ENCODE measurements around the gene PPP1R1C.

Gene PPP1R1C

GRCh38 chr2:182073613-182074012 lies 88.0 kb downstream of the PPP1R1C start:
- POLR2A ChIA-PET = no interaction called here
- CTCF ChIA-PET = interaction anchor here (1.8 kb wide), 1 partner anchor 331 kb away, joined by 5 read pairs; no protein-coding TSS in a partner anchor
- TF ChIP-seq CTCF (IDR thresholded peaks at IDR 0.05; ENCODE audit: insufficient read depth, low read length, missing control alignments) = no peak
- DNase-seq (ENCODE audit: low read depth, low spot score) = no peak
- H3K4me3 ChIP-seq (ENCODE audit: low read depth, low read length) = no peak overlapping the region

- no peak for DNase-seq (ENCODE audit: low read depth, low spot score)
- TF ChIP-seq CTCF (IDR thresholded peaks at IDR 0.05; ENCODE audit: insufficient read depth, low read length, missing control alignments) = no peak
- CTCF ChIA-PET = interaction anchor here (0.6 to 3.3 kb wide), 35 partner anchors 9 to 1953 kb away, joined by 3 to 69 read pairs (median 5); partner anchors contain the start of genes ITPRID2 and PPP1R1C
- no peak overlapping the region for H3K4me3 ChIP-seq (ENCODE audit: low read depth, low read length)
- POLR2A ChIA-PET = no interaction called here
Observed at GRCh38 chr2:182077023-182077422, 91.4 kb downstream of the PPP1R1C start.

GRCh38 chr2:182077448-182078142 lies 91.9 kb downstream of the PPP1R1C start:
- POLR2A ChIA-PET = no interaction called here
- peak; percentile 84 for DNase-seq (ENCODE audit: low read depth, low spot score)
- CTCF ChIA-PET = interaction anchor here (0.6 to 3.3 kb wide), 39 partner anchors 9 to 1954 kb away, joined by 3 to 69 read pairs (median 5); partner anchors contain the start of genes ITPRID2 and PPP1R1C
- TF ChIP-seq CTCF (IDR thresholded peaks at IDR 0.05; ENCODE audit: insufficient read depth, low read length, missing control alignments) = peak; percentile 46
- no peak overlapping the region for H3K4me3 ChIP-seq (ENCODE audit: low read depth, low read length)

GRCh38 chr2:182078988-182079602 lies 93.4 kb downstream of the PPP1R1C start:
- CTCF ChIA-PET = interaction anchor here (0.9 to 3.3 kb wide), 16 partner anchors 13 to 570 kb away, joined by 3 to 69 read pairs (median 6); no protein-coding TSS in a partner anchor
- POLR2A ChIA-PET = interaction anchor here (0.6 kb wide), 1 partner anchor 1005 kb away, joined by 3 read pairs; no protein-coding TSS in a partner anchor
- TF ChIP-seq CTCF (IDR thresholded peaks at IDR 0.05; ENCODE audit: insufficient read depth, low read length, missing control alignments) = no peak
- no peak for DNase-seq (ENCODE audit: low read depth, low spot score)
- no peak overlapping the region for H3K4me3 ChIP-seq (ENCODE audit: low read depth, low read length)

- ChIA-PET POLR2A (no interaction called here), CTCF (interaction anchor here (1.0 to 2.3 kb wide), 4 partner anchors 19 to 1955 kb away, joined by 3 to 9 read pairs (median 4); no protein-coding TSS in a partner anchor)
- DNase-seq (ENCODE audit: low read depth, low spot score) = no peak
- H3K4me3 ChIP-seq (ENCODE audit: low read depth, low read length) = no peak overlapping the region
- TF ChIP-seq CTCF (IDR thresholded peaks at IDR 0.05; ENCODE audit: insufficient read depth, low read length, missing control alignments) = no peak
Observed at GRCh38 chr2:182080493-182080892, 94.8 kb downstream of the PPP1R1C start.

Measured in AG04449 (cell line).